ENCODE data around the gene PLEKHH2. TPM values are rescaled to one million over a fixed set of nuclear protein-coding genes. Genes with fewer than 3 reads are reported as not detected.
A peak's percentile ranks its signal among the peaks of the same experiment; 100 is the strongest.

The PLEKHH2 gene
- total RNA-seq (10 to 100 TPM in 2 of 9 donors, 1 to 10 TPM in 7; 1.9 to 18.3 (median 6.3) TPM), polyA plus RNA-seq (1 to 10 TPM; 3.0 to 7.6 (median 5.5) TPM)
- long read RNA-seq, donor 1, partial matches to known transcripts, result 8 of 8 reads
- long read RNA-seq, donor 1, other reads (novel, unspliced or antisense), result 0 of 8 reads
- long read RNA-seq, donor 2, result 0 reads
- long read RNA-seq, donor 3, result 0 reads
- long read RNA-seq, donor 4, partial matches to known transcripts, result 1 of 1 reads
- long read RNA-seq, donor 4, other reads (novel, unspliced or antisense), result 0 of 1 reads
- long read RNA-seq, donor 5, full-length matches to known transcripts, result 1 of 2 reads
- long read RNA-seq, donor 5, partial matches to known transcripts, result 1 of 2 reads
- long read RNA-seq, donor 5, other reads (novel, unspliced or antisense), result 0 of 2 reads
- long read RNA-seq, donor 6, partial matches to known transcripts, result 1 of 1 reads
- long read RNA-seq, donor 6, other reads (novel, unspliced or antisense), result 0 of 1 reads
- long read RNA-seq, donor 7, partial matches to known transcripts, result 5 of 5 reads
- long read RNA-seq, donor 7, other reads (novel, unspliced or antisense), result 0 of 5 reads
- long read RNA-seq, donor 8, result 0 reads
- long read RNA-seq, donor 9, result 0 reads
- long read RNA-seq, donor 10, result 0 reads

- WGBS, 4 donors, result 0 to 2% (median 1%) methylated on average over 29 to 75 of the region's 75 CpGs
- H3K36me3 ChIP-seq (replicated peaks in 1 of 2), result no peaks in the 10 kb centered on the region
These were observed at the start of gene PLEKHH2 for GRCh38 chr2:43637030-43637803. TSS of gene PLEKHH2 (plus strand) at chr2:43637260. CDS start at chr2:43644674, 7,414 bp downstream.

GRCh38 chr2:43592443-43592842, 44.6 kb upstream of the PLEKHH2 start:
- H3K27me3 ChIP-seq, result no peaks in the 10 kb centered on the region
- peaks cover 7 to 9% of the 10 kb centered on the region in 2 donors for H3K4me1 ChIP-seq (replicated peaks in 1 of 2)
- no peak overlapping the region for H3K4me3 ChIP-seq
- H3K9me3 ChIP-seq (replicated peaks in 1 of 3), result no peaks in the 10 kb centered on the region
- TF ChIP-seq POLR2A (IDR thresholded peaks at IDR 0.05) (no peak), CTCF (IDR thresholded peaks at IDR 0.05) (no peak)
- peaks cover 0 to 19% of the 10 kb centered on the region in 2 donors for H3K36me3 ChIP-seq (replicated peaks in 1 of 2)
- H3K27ac ChIP-seq, result no peak overlapping the region
- DNase-seq, result no peak
- intact Hi-C loops (cut with DNase I), result no loop called here

More at GRCh38 chr2:43637030-43637803, at the start of gene PLEKHH2:
- Histone ChIP-seq H3K27ac (peak within 1 kb of the TSS in 3 of 5 donors; percentile 36 to 61 (median 50)), H3K4me3 (peak within 1 kb of the TSS in 3 of 4 donors; percentile 12 to 88 (median 83)), H3K9me3 (replicated peaks in 1 of 3) (no peaks in the 10 kb centered on the region), H3K27me3 (no peaks in the 10 kb centered on the region), H3K4me1 (replicated peaks in 1 of 2) (peaks cover 4% of the 10 kb centered on the region in 2 donors)
- DNase-seq, result peak; percentile 90 to 95 (median 92)
- TF ChIP-seq POLR2A (IDR thresholded peaks at IDR 0.05), result peak; percentile 42 to 67
- no peak for TF ChIP-seq CTCF (IDR thresholded peaks at IDR 0.05)
- intact Hi-C loops (cut with DNase I), result loop anchor here in 1 of 2 donors (10.0 kb wide), 1 partner anchor 138 kb away; the partner anchor contains the start of gene DYNC2LI1

GRCh38 chr2:43593254-43593653, 43.8 kb upstream of the PLEKHH2 start:
- no peak overlapping the region for H3K27ac ChIP-seq
- no peaks in the 10 kb centered on the region for H3K9me3 ChIP-seq (replicated peaks in 1 of 3)
- peaks cover 7 to 9% of the 10 kb centered on the region in 2 donors for H3K4me1 ChIP-seq (replicated peaks in 1 of 2)
- H3K4me3 ChIP-seq, result no peak overlapping the region
- TF ChIP-seq POLR2A (IDR thresholded peaks at IDR 0.05), result no peak
- no peak for TF ChIP-seq CTCF (IDR thresholded peaks at IDR 0.05)
- no peaks in the 10 kb centered on the region for H3K27me3 ChIP-seq
- intact Hi-C loops (cut with DNase I), result no loop called here
- H3K36me3 ChIP-seq (replicated peaks in 1 of 2), result peaks cover 0 to 19% of the 10 kb centered on the region in 2 donors
- 86 to 93% (median 89%) methylated on average over 3 of the region's 3 CpGs for WGBS, 4 donors
- DNase-seq, result no peak

- WGBS, 4 donors, result 83 to 93% (median 89%) methylated on average over 3 of the region's 3 CpGs
- intact Hi-C loops (cut with DNase I), result no loop called here
- TF ChIP-seq POLR2A (IDR thresholded peaks at IDR 0.05), result no peak
- no peak for TF ChIP-seq CTCF (IDR thresholded peaks at IDR 0.05)
- Histone ChIP-seq H3K4me3 (peak overlapping the region in 2 of 4 donors; percentile 71 to 87), H3K36me3 (replicated peaks in 1 of 2) (peaks cover 0 to 12% of the 10 kb centered on the region in 2 donors), H3K9me3 (replicated peaks in 1 of 3) (no peaks in the 10 kb centered on the region), H3K27me3 (no peaks in the 10 kb centered on the region), H3K27ac (no peak overlapping the region), H3K4me1 (replicated peaks in 1 of 2) (peaks cover 7 to 9% of the 10 kb centered on the region in 2 donors)
- DNase-seq, result no peak
These were observed 42.2 kb upstream of the PLEKHH2 start for GRCh38 chr2:43594875-43595274.

All from adrenal gland (tissue), 19 donors.